Measurements from ENCODE around the gene OSTM1. TPM values are rescaled to one million over a fixed set of nuclear protein-coding genes. Genes with fewer than 3 reads are reported as not detected.
A peak's percentile ranks its signal among the peaks of the same experiment; 100 is the strongest.

Gene OSTM1
- total RNA-seq, 1 donor from 2014 or later, result 20.4 TPM

DNA sequence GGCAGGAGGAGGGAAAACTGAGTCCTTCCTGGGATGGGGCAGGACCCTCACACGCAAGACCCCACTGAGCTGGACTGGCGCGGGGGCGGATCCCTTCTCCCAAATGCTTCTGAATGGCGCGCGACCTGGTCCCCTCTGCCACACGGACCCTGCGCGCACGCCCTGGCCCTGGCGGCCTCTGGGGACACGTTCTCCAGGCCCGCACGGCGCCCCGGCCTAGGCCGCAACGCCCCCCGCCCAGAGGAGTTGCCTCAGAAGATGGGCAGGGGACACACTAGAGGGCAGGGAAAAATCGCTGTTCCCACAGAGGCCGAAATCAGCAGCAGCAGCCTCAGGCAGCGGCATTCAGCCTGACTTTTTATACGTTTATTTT lies 45.2 kb upstream of the OSTM1 start:
- H3K27ac Mint-ChIP-seq (ENCODE audit: unreplicated experiment), result no peak overlapping the region
- no peak for DNase-seq (ENCODE audit: low read depth, low spot score)
- peaks cover 98% of the 10 kb centered on the region for H3K27me3 Mint-ChIP-seq (ENCODE audit: low read depth)
- H3K4me1 Mint-ChIP-seq, result peaks cover 40% of the 10 kb centered on the region
- no peak for TF ChIP-seq CTCF (conservative IDR thresholded peaks at IDR 0.05)
- H3K9me3 Mint-ChIP-seq, result no peaks in the 10 kb centered on the region
- no peaks in the 10 kb centered on the region for H3K36me3 Mint-ChIP-seq (ENCODE audit: low read depth)
- peak overlapping the region; percentile 16 for H3K4me3 Mint-ChIP-seq

DNA sequence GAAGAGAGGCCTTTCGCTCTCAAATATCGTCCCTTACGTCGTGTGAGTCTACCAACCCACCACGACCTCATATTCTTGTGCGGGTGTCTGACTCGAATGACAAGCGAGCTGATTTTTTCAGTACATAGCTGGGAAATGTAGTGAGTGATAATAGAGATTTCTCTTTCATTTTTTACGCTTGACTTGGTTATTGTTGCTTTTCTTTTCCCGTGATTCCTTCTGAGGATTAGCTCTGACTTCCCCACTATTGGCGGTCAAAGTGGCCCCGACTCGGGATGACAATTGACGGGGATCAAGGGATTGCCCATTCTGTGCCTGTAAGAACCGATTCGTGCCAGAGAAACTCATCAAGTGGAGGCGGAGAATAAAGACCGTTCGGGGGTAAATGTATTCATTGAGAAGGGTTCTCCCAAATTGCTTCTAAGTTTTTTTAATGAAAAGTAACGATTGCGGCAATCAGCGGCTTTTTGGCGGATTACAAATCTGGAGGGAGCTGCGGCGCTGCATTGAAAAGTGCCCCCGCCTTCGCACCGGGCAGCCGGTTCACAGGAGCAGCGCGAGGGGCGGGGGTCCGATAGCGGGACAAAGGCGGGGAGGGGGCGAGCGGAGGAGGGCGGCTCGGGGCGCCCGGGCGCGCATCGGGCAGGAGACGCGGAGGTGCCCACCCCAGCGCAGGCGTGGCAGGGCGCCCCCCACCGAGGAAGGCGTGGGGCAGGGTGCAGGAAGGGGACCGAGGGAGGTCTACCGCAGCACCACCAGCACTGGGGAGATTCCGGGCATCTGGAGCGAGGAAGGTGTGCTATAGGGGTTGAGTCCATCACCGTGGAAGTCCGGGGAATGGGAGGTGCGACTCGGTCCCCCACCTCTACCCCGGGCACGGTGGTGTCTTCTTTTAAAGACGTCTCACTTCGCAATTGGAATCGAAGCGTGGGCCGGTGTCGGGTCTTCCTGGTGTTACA lies 44.5 kb upstream of the OSTM1 start:
- no peak for TF ChIP-seq CTCF (conservative IDR thresholded peaks at IDR 0.05)
- no peak for DNase-seq (ENCODE audit: low read depth, low spot score)
- H3K4me1 Mint-ChIP-seq, result peaks cover 46% of the 10 kb centered on the region
- peaks cover 98% of the 10 kb centered on the region for H3K27me3 Mint-ChIP-seq (ENCODE audit: low read depth)
- no peak overlapping the region for H3K27ac Mint-ChIP-seq (ENCODE audit: unreplicated experiment)
- H3K9me3 Mint-ChIP-seq, result no peaks in the 10 kb centered on the region
- H3K36me3 Mint-ChIP-seq (ENCODE audit: low read depth), result no peaks in the 10 kb centered on the region
- H3K4me3 Mint-ChIP-seq, result peak overlapping the region; percentile 81

DNA sequence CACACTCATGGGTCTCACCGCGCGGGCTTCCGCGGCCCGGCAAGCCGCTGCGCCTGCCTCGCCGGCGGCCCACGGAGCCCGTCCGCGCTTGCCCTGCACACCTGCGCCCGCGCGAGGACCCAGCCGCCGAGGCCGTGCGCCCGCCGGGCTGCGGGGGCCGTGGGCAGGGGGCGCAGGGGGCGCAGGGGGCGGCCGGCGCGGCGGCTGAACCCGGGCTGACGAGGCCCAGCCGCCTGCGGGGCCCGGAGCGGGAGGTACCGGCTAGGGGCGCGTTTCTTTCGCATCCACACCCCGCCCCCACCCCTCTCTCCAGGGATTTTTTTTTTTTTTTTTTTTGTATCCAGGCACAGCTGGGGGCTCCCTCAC lies 43.8 kb upstream of the OSTM1 start:
- DNase-seq (ENCODE audit: low read depth, low spot score), result no peak
- H3K4me1 Mint-ChIP-seq, result peaks cover 49% of the 10 kb centered on the region
- H3K27me3 Mint-ChIP-seq (ENCODE audit: low read depth), result peaks cover 98% of the 10 kb centered on the region
- no peaks in the 10 kb centered on the region for H3K9me3 Mint-ChIP-seq
- no peaks in the 10 kb centered on the region for H3K36me3 Mint-ChIP-seq (ENCODE audit: low read depth)
- no peak overlapping the region for H3K27ac Mint-ChIP-seq (ENCODE audit: unreplicated experiment)
- no peak for TF ChIP-seq CTCF (conservative IDR thresholded peaks at IDR 0.05)
- H3K4me3 Mint-ChIP-seq, result peak overlapping the region; percentile 81

- Mint-ChIP-seq H3K9me3 (no peaks in the 10 kb centered on the region), H3K36me3 (ENCODE audit: low read depth) (no peaks in the 10 kb centered on the region), H3K4me1 (peaks cover 51% of the 10 kb centered on the region), H3K4me3 (peak overlapping the region; percentile 55), H3K27me3 (ENCODE audit: low read depth) (peaks cover 98% of the 10 kb centered on the region), H3K27ac (ENCODE audit: unreplicated experiment) (no peak overlapping the region)
- DNase-seq (ENCODE audit: low read depth, low spot score), result no peak
- TF ChIP-seq CTCF (conservative IDR thresholded peaks at IDR 0.05), result no peak
Measured at GRCh38 chr6:108117427-108118358, 43.2 kb upstream of the OSTM1 start.

DNA sequence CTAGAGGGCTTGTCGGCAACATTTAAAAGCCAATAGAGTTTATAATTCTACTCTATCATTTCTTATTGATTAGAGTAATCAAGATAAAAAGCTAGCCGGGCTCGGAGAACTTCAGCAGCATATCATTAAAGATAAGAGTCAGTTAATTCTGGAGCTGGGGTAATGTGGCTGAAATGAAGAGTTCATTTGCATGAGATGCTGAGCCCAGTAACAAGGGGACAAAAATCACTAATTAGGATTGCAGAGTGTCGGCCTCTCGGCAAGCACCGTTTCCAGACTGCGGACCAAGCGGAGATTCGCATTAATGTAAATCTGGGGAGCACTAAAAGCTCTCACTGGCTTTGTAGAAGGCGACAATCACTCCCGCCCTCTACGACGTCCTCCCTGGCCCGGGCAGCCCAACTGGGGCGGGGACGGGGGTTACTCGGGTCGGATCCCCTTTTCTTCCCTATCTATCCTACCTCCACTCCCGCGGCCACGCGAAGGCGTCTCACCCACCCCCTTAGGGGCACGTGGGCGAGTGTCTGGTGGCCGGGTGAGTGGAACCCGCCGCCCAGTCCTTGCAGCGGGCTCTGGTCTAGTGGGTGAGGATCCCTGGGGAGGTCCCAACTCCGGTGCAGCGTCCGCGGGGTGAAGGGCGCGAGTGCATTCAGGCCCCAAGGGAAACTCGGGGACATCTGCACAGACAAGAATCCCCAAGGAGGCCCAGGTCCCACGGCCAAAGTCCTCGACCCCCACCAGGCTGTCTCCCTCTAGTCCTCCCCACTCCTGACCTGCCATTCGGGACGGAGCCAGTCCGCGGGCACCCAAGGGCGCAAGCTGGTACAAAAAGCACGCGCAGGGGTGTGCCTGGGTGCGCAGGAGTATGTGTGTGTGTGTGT lies 42.2 kb upstream of the OSTM1 start:
- no peaks in the 10 kb centered on the region for H3K36me3 Mint-ChIP-seq (ENCODE audit: low read depth)
- DNase-seq (ENCODE audit: low read depth, low spot score), result no peak
- H3K27ac Mint-ChIP-seq (ENCODE audit: unreplicated experiment), result no peak overlapping the region
- no peaks in the 10 kb centered on the region for H3K9me3 Mint-ChIP-seq
- H3K27me3 Mint-ChIP-seq (ENCODE audit: low read depth), result peaks cover 98% of the 10 kb centered on the region
- H3K4me1 Mint-ChIP-seq, result peaks cover 50% of the 10 kb centered on the region
- H3K4me3 Mint-ChIP-seq, result peak overlapping the region; percentile 55
- no peak for TF ChIP-seq CTCF (conservative IDR thresholded peaks at IDR 0.05)

Measured in neural crest cell (in vitro differentiated cells).